A549 (cell line): ENCODE results near the gene EPB41L2. TPM values are rescaled to one million over a fixed set of nuclear protein-coding genes. Genes with fewer than 3 reads are reported as not detected.

Experiments
- ATAC-seq, 2 experiments: fragments of 200-7000 bp in 1 of 2; fragments of >200 bp in 1 of 2; cut with Nextera tagmentation in 1 of 2; cut with Tn5 transposase in 1 of 2; 3 replicates each; pipeline versions ENCODE4 v1.8.0 to v1.9.1; 2018 to 2020; ENCODE audit warnings: mild to moderate bottlenecking in 1 of 2, moderate library complexity in 1 of 2
- CTCF ChIA-PET: fragments of 300-600 bp; sonication (Branson Sonifier 250); formaldehyde crosslinking; extraction: SDS; loops from one replicate; lab custom pipeline; 2021; ENCODE audit warnings: antibody characterized with exemption, inconsistent platforms; lab: Yijun Ruan, JAX
- POLR2A ChIA-PET: fragments of 350-600 bp; formaldehyde crosslinking; extraction: SDS; loops from one replicate; lab custom pipeline; 2021; ENCODE audit warnings: antibody characterized with exemption, inconsistent platforms; lab: Yijun Ruan, JAX
- DNase-seq, 2 experiments: peaks; one replicate each; pipeline versions ENCODE4 v3.0.0 to v3.0.0-alpha.2; 2011 to 2016; ENCODE audit warnings: low read depth in 1 of 2, low spot score in 1 of 2
- FAIRE-seq: peaks from 2 replicates; lab custom pipeline; 2011; peaks lifted over from hg19 to GRCh38; lab: Jason Lieb, UNC
- H3K27ac ChIP-seq, 2 experiments: fragments of >200 bp; sonication (Bioruptor Twin); formaldehyde crosslinking; 3 replicates each; pipeline ENCODE4 v1.5.1; 2016 to 2017
- H3K4me1 ChIP-seq: fragments of >200 bp; sonication (Bioruptor Twin); formaldehyde crosslinking; 3 replicates; pipeline ENCODE4 v1.6.1; 2016
- H3K4me2 ChIP-seq: fragments of >200 bp; sonication (Bioruptor Twin); formaldehyde crosslinking; 3 replicates; pipeline ENCODE4 v1.6.1; 2016
- H3K4me3 ChIP-seq: fragments of >200 bp; sonication (Bioruptor Twin); formaldehyde crosslinking; 3 replicates; pipeline ENCODE4 v1.5.1; 2016
- H3K9me3 ChIP-seq: fragments of >200 bp; sonication (Bioruptor Twin); formaldehyde crosslinking; 3 replicates; pipeline ENCODE4 v1.6.1; 2016
- ATOH8 ChIP-seq: fragments of 250-450 bp; sonication (Bioruptor Pico); IDR thresholded peaks from 2 replicates; pipeline ENCODE4 v1.5.0; 2020; ENCODE audit warnings: low read depth, mild to moderate bottlenecking, moderate library complexity
- BHLHE40 ChIP-seq: IDR thresholded peaks from 2 replicates; pipeline ENCODE4 v1.6.1; 2012; ENCODE audit warnings: low read depth, low read length, inconsistent platforms
- EHMT2 ChIP-seq: fragments of 200-600 bp; sonication (generic); IDR thresholded peaks from 2 replicates; pipeline ENCODE4 v1.6.1; 2016; ENCODE audit warnings: antibody characterized with exemption, low read depth, mild to moderate bottlenecking, moderate library complexity
- EP300 ChIP-seq, 2 experiments: fragments of >200 bp; sonication (Bioruptor Twin); formaldehyde crosslinking; IDR thresholded peaks; 2 replicates in 1 of 2; 3 replicates in 1 of 2; pipeline ENCODE4 v1.6.1; 2016 to 2017
- ESRRA ChIP-seq: fragments of 150-350 bp; IDR thresholded peaks from 2 replicates; pipeline ENCODE4 v1.6.1; 2014; ENCODE audit warnings: mild to moderate bottlenecking, low read length, borderline replicate concordance
- FOXS1 ChIP-seq: fragments of 250-450 bp; sonication (Bioruptor Pico); IDR thresholded peaks from 2 replicates; pipeline ENCODE4 v1.5.0; 2020; ENCODE audit warnings: mild to moderate bottlenecking, moderate library complexity
- GATA3 ChIP-seq: IDR thresholded peaks from 2 replicates; pipeline ENCODE4 v1.6.1; 2012; ENCODE audit warnings: borderline replicate concordance
- HDAC2 ChIP-seq: fragments of 200-600 bp; sonication (generic); IDR thresholded peaks from 2 replicates; pipeline ENCODE4 v1.6.1; 2016
- HEYL ChIP-seq: fragments of 250-450 bp; sonication (Bioruptor Pico); IDR thresholded peaks from 2 replicates; pipeline ENCODE4 v1.8.0; 2021; ENCODE audit warnings: mild to moderate bottlenecking, moderate library complexity
- HMGXB4 ChIP-seq: fragments of 250-450 bp; sonication (Bioruptor Pico); IDR thresholded peaks from 2 replicates; pipeline ENCODE4 v1.5.0; 2021; ENCODE audit warnings: mild to moderate bottlenecking, moderate library complexity, borderline replicate concordance
- HOXA7 ChIP-seq: fragments of 250-450 bp; sonication (Bioruptor Pico); IDR thresholded peaks from 2 replicates; pipeline ENCODE4 v1.5.0; 2020; ENCODE audit warnings: mild to moderate bottlenecking, moderate library complexity
- MAFK ChIP-seq: fragments of 450-650 bp; IDR thresholded peaks from 2 replicates; pipeline ENCODE4 v1.6.1; 2014; ENCODE audit not compliant: partially characterized antibody
- MAZ ChIP-seq: fragments of 150-350 bp; IDR thresholded peaks from 2 replicates; pipeline ENCODE4 v1.6.1; 2014; ENCODE audit warnings: antibody characterized with exemption, low read depth, low read length, borderline replicate concordance
- NPAS2 ChIP-seq: fragments of 250-450 bp; sonication (Bioruptor Pico); IDR thresholded peaks from 2 replicates; pipeline ENCODE4 v1.8.0; 2022; ENCODE audit warnings: mild to moderate bottlenecking, moderate library complexity, borderline replicate concordance
- RAD21 ChIP-seq, 2 experiments: fragments of >200 bp in 1 of 2; sonication (Bioruptor Twin) in 1 of 2; formaldehyde crosslinking in 1 of 2; IDR thresholded peaks in 1 of 2; conservative IDR thresholded peaks in 1 of 2; 2 replicates in 1 of 2; 3 replicates in 1 of 2; pipeline ENCODE4 v1.6.1; 2012 to 2018; ENCODE audit warnings: inconsistent platforms in 1 of 2
- RCOR1 ChIP-seq: fragments of 150-350 bp; IDR thresholded peaks from 2 replicates; pipeline ENCODE4 v1.6.1; 2014; ENCODE audit warnings: antibody characterized with exemption, low read length, low read depth
- REST ChIP-seq: fragments of 200-600 bp; sonication (generic); IDR thresholded peaks from 2 replicates; pipeline ENCODE4 v1.6.1; 2016; ENCODE audit warnings: antibody characterized with exemption, mild to moderate bottlenecking, moderate library complexity
- RNF2 ChIP-seq: fragments of 200-600 bp; sonication (generic); IDR thresholded peaks from 2 replicates; pipeline ENCODE4 v1.6.1; 2016; ENCODE audit warnings: low read depth, mild to moderate bottlenecking, antibody characterized with exemption, moderate library complexity, borderline replicate concordance
- SREBF2 ChIP-seq: fragments of 450-650 bp; IDR thresholded peaks from 2 replicates; pipeline ENCODE4 v1.6.1; 2014; ENCODE audit warnings: mild to moderate bottlenecking, moderate library complexity
- TFCP2L1 ChIP-seq: fragments of 250-450 bp; sonication (Bioruptor Pico); IDR thresholded peaks from 2 replicates; pipeline ENCODE4 v1.5.0; 2021; ENCODE audit warnings: mild to moderate bottlenecking
- TP53 ChIP-seq: fragments of 250-450 bp; sonication (Bioruptor Pico); IDR thresholded peaks from 2 replicates; pipeline ENCODE4 v1.5.0; 2021; ENCODE audit warnings: mild to moderate bottlenecking, moderate library complexity
- ZC3H11A ChIP-seq: fragments of 450-650 bp; IDR thresholded peaks from 2 replicates; pipeline ENCODE4 v1.6.1; 2014; ENCODE audit warnings: antibody characterized with exemption, mild to moderate bottlenecking
- WGBS: methylation state at CpG from one replicate; pipeline ENCODE4 v1.1.6; 2017; ENCODE audit errors: missing lambda C conversion rate; 5-methylcytosine and 5-hydroxymethylcytosine counted together
- polyA plus RNA-seq, 4 experiments: library from polyadenylated mRNA; depleted of rRNA in 3 of 4; stranded (reverse); fragments of >200 nt; fragmentation: RNase III in 1 of 4; extraction: RNeasy Plus Mini Kit Qiagen cat#74134 plus additional on column Dnase treatment in 1 of 4; gene quantifications; 2 replicates in 3 of 4; 3 replicates in 1 of 4; pipeline ENCODE4 v1.2.3, GENCODE V29; 2011 to 2017
- TF ChIP-seq, protein P1 (sequence below): fragments of >200 bp; sonication (Bioruptor Twin); formaldehyde crosslinking; IDR thresholded peaks from 3 replicates; pipeline ENCODE4 v1.5.1; 2016
- TF ChIP-seq, protein P2 (sequence below): fragments of >200 bp; sonication (Bioruptor Twin); formaldehyde crosslinking; IDR thresholded peaks from 2 replicates; pipeline ENCODE4 v1.6.1; 2016
- TF ChIP-seq, protein P3 (sequence below): fragments of 450-650 bp; IDR thresholded peaks from 2 replicates; pipeline ENCODE4 v1.6.1; 2014; ENCODE audit warnings: antibody characterized with exemption
- TF ChIP-seq, protein P4 (sequence below): IDR thresholded peaks from 2 replicates; pipeline ENCODE4 v1.6.1; 2012

Gene EPB41L2
- polyA plus RNA-seq, 2 of the 4 experiments (the other 2 are of a cell fraction) = 42.9 to 50.3 TPM

GRCh38 chr6:130838951-130839350 is 224.1 kb downstream of the EPB41L2 start:
- WGBS = 92% methylated on average over 5 of the region's 5 CpGs
- FAIRE-seq = no peak
- Histone ChIP-seq H3K27ac (no peak overlapping the region), H3K4me3 (no peak overlapping the region), H3K4me1 (no peaks in the 10 kb centered on the region), H3K9me3 (no peaks in the 10 kb centered on the region), H3K4me2 (no peak overlapping the region)
- CTCF ChIA-PET = no interaction called here
- no peak for ATAC-seq
- no peak for TF ChIP-seq SREBF2
- TF ChIP-seq BHLHE40 = no peak
- TF ChIP-seq ATOH8 (CRISPR knock-in tag) = no peak
- TF ChIP-seq HDAC2 = no peak
- TF ChIP-seq, protein P1, sequence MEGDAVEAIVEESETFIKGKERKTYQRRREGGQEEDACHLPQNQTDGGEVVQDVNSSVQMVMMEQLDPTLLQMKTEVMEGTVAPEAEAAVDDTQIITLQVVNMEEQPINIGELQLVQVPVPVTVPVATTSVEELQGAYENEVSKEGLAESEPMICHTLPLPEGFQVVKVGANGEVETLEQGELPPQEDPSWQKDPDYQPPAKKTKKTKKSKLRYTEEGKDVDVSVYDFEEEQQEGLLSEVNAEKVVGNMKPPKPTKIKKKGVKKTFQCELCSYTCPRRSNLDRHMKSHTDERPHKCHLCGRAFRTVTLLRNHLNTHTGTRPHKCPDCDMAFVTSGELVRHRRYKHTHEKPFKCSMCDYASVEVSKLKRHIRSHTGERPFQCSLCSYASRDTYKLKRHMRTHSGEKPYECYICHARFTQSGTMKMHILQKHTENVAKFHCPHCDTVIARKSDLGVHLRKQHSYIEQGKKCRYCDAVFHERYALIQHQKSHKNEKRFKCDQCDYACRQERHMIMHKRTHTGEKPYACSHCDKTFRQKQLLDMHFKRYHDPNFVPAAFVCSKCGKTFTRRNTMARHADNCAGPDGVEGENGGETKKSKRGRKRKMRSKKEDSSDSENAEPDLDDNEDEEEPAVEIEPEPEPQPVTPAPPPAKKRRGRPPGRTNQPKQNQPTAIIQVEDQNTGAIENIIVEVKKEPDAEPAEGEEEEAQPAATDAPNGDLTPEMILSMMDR = no peak
- TF ChIP-seq GATA3 = no peak
- no peak for TF ChIP-seq HMGXB4
- no peak for TF ChIP-seq ESRRA
- no peak for DNase-seq
- POLR2A ChIA-PET = no interaction called here

DNA sequence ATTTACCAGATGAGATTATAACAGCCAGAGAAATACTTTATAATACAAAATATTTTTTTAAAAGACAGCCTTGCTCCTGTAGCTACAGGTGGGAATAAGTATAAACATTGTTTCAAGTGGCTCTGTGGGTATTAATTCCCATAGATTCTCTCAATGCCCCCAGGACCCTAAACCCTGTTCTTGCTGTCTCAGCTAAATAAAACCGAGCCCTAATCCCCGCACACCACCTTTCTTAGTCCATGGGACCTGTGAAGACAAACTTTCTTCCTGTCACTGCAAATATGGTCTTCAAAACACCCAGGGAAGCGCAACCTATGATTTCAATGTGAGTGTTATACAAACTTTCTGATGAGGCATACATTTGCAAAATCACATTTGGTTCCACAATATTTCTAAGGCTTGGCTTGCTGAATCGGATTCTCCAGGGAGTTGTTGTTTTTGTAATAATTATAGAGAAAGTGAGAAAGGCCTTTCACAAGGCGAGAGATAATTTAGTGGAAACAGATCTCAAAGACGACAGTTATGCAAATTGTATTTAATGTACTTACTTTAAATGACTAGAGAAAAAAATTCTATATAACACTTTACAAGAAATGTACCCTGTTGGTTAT is 224.7 kb downstream of the EPB41L2 start:
- Histone ChIP-seq H3K27ac (no peak overlapping the region), H3K4me2 (no peak overlapping the region), H3K9me3 (no peaks in the 10 kb centered on the region), H3K4me1 (no peaks in the 10 kb centered on the region), H3K4me3 (no peak overlapping the region)
- ATAC-seq (no peak), FAIRE-seq (no peak), DNase-seq (no peak)
- WGBS = 94% methylated on average over 6 of the region's 6 CpGs
- CTCF ChIA-PET = no interaction called here
- TF ChIP-seq TP53 = no peak
- no peak for TF ChIP-seq EP300 (IDR thresholded peaks at IDR 0.05)
- no peak for TF ChIP-seq HOXA7
- no peak for TF ChIP-seq RNF2
- TF ChIP-seq, protein P2, sequence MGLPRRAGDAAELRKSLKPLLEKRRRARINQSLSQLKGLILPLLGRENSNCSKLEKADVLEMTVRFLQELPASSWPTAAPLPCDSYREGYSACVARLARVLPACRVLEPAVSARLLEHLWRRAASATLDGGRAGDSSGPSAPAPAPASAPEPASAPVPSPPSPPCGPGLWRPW = no peak
- TF ChIP-seq RAD21 (conservative IDR thresholded peaks at IDR 0.05 in 1 of 2, IDR thresholded peaks at IDR 0.05 in 1 of 2) = no peak
- TF ChIP-seq MAZ = no peak
- no peak for TF ChIP-seq ZC3H11A
- no peak for TF ChIP-seq EHMT2
- POLR2A ChIA-PET = no interaction called here

GRCh38 chr6:130837067-130837466 is 226.0 kb downstream of the EPB41L2 start:
- ChIA-PET POLR2A (no interaction called here), CTCF (no interaction called here)
- Histone ChIP-seq H3K4me3 (no peak overlapping the region), H3K9me3 (no peaks in the 10 kb centered on the region), H3K4me2 (no peak overlapping the region), H3K4me1 (no peaks in the 10 kb centered on the region), H3K27ac (no peak overlapping the region)
- FAIRE-seq (no peak), ATAC-seq (no peak), DNase-seq (no peak)
- no peak for TF ChIP-seq REST
- no peak for TF ChIP-seq MAFK
- no peak for TF ChIP-seq FOXS1
- no peak for TF ChIP-seq ESRRA
- no peak for TF ChIP-seq NPAS2 (CRISPR knock-in tag)
- TF ChIP-seq HEYL (CRISPR knock-in tag) = no peak
- TF ChIP-seq RCOR1 = no peak
- TF ChIP-seq TFCP2L1 (CRISPR knock-in tag) = no peak
- TF ChIP-seq BHLHE40 = no peak
- TF ChIP-seq, protein P3, sequence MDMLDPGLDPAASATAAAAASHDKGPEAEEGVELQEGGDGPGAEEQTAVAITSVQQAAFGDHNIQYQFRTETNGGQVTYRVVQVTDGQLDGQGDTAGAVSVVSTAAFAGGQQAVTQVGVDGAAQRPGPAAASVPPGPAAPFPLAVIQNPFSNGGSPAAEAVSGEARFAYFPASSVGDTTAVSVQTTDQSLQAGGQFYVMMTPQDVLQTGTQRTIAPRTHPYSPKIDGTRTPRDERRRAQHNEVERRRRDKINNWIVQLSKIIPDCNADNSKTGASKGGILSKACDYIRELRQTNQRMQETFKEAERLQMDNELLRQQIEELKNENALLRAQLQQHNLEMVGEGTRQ = no peak
- TF ChIP-seq, protein P4, sequence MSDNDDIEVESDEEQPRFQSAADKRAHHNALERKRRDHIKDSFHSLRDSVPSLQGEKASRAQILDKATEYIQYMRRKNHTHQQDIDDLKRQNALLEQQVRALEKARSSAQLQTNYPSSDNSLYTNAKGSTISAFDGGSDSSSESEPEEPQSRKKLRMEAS = no peak
